GM21526 (cell line): ENCODE data around the gene MRFAP1L1.
"Not testable (repeated sequence)": the region's sequence is repeated elsewhere in the genome, so short reads cannot be mapped to it uniquely, and the experiment has no call there.

Experiments used
- ATAC-seq: cut with Tn5 transposase; IDR thresholded peaks from one replicate; pipeline ENCODE4 v1.9.1; 2021; ENCODE audit warnings: moderate library complexity; ENCODE audit not compliant: unreplicated experiment, low FRiP score

Gene MRFAP1L1

GRCh38 chr4:6734165-6734786, 24.6 kb upstream of the MRFAP1L1 start:
- no peak for ATAC-seq

GRCh38 chr4:6733358-6734164, 23.9 kb upstream of the MRFAP1L1 start:
- no peak for ATAC-seq

- no peak for ATAC-seq
Observed at GRCh38 chr4:6732441-6733357, 23.0 kb upstream of the MRFAP1L1 start.

- no peak for ATAC-seq
Observed at GRCh38 chr4:6731780-6732179, 22.1 kb upstream of the MRFAP1L1 start.

GRCh38 chr4:6731318-6731675, 21.6 kb upstream of the MRFAP1L1 start:
- no peak for ATAC-seq

GRCh38 chr4:6730603-6731317, 21.1 kb upstream of the MRFAP1L1 start:
- no peak for ATAC-seq

- ATAC-seq = no peak
Observed at GRCh38 chr4:6728320-6729029, 18.8 kb upstream of the MRFAP1L1 start.

- ATAC-seq = no peak
Observed at GRCh38 chr4:6727943-6728250, 18.2 kb upstream of the MRFAP1L1 start.

GRCh38 chr4:6727081-6727942, 17.6 kb upstream of the MRFAP1L1 start:
- no peak for ATAC-seq

- ATAC-seq = not testable (repeated sequence)
Observed at GRCh38 chr4:6725427-6725961, 15.8 kb upstream of the MRFAP1L1 start.

- ATAC-seq = no peak
Observed at GRCh38 chr4:6724421-6725111, 14.9 kb upstream of the MRFAP1L1 start.

- ATAC-seq = no peak
Observed at GRCh38 chr4:6723851-6724250, 14.2 kb upstream of the MRFAP1L1 start.

- no peak for ATAC-seq
Observed at GRCh38 chr4:6722891-6723290, 13.2 kb upstream of the MRFAP1L1 start.

- no peak for ATAC-seq
Observed at GRCh38 chr4:6721121-6721520, 11.5 kb upstream of the MRFAP1L1 start.

GRCh38 chr4:6720202-6720699, 10.6 kb upstream of the MRFAP1L1 start:
- ATAC-seq = no peak

GRCh38 chr4:6719611-6720179, 10.0 kb upstream of the MRFAP1L1 start:
- no peak for ATAC-seq

- ATAC-seq = no peak
Observed at GRCh38 chr4:6718932-6719610, 9.4 kb upstream of the MRFAP1L1 start.
